GM19025 (cell line): ENCODE measurements around the gene SLC22A15.
"Not testable (repeated sequence)": the region's sequence is repeated elsewhere in the genome, so short reads cannot be mapped to it uniquely, and the experiment has no call there.

Experiments used
- ATAC-seq: cut with Tn5 transposase; IDR thresholded peaks from one replicate; pipeline ENCODE4 v1.9.1; 2021; ENCODE audit warnings: mild to moderate bottlenecking, low read depth, moderate library complexity; ENCODE audit not compliant: unreplicated experiment

SLC22A15 gene

GRCh38 chr1:115980998-115981993, 5.0 kb downstream of the SLC22A15 start:
- ATAC-seq, result no peak

GRCh38 chr1:115982400-115982799, 6.1 kb downstream of the SLC22A15 start:
- ATAC-seq, result no peak

DNA sequence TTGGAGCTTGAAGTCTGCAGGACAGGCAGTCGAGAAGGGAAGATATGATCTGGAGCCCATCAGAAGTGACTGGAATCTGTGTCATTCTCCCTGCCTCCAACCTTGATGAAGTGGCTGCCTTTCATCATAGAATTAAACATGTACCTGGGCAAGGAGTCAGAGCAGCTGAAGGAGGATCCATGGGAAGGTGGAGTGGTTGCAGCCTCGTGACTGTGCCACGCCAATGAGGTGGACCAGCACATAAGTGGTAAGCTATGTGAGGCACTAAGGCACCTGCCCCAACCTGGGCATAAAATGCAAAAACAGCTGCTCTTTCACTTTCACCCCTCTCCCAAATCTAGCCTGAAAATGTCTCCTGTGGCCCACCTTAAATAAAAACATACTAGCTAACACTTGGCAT, 7.3 kb downstream of the SLC22A15 start:
- ATAC-seq, result no peak

GRCh38 chr1:115987623-115988022, 11.3 kb downstream of the SLC22A15 start:
- ATAC-seq, result no peak

DNA sequence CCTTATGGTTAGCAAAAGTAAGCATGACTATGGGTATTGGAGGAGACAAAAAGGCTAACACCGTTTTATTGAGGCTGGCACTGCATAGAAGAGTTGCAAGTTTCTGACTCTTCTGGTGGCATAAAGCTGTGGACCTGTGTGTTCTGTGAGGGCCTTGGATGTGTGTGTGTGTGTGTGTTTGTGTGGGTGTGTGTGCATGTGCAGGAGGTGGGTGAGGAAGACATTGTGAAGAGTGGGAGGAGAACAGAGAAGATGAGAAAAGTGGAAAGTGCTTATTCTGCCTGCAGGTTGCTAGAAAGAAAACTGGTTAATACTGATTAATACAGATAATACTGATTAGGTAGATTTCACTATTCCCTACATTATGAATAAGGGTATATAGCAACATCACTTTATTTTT, 12.6 kb downstream of the SLC22A15 start:
- ATAC-seq, result no peak

- no peak for ATAC-seq
These were observed 13.4 kb downstream of the SLC22A15 start for GRCh38 chr1:115989699-115990098.

DNA sequence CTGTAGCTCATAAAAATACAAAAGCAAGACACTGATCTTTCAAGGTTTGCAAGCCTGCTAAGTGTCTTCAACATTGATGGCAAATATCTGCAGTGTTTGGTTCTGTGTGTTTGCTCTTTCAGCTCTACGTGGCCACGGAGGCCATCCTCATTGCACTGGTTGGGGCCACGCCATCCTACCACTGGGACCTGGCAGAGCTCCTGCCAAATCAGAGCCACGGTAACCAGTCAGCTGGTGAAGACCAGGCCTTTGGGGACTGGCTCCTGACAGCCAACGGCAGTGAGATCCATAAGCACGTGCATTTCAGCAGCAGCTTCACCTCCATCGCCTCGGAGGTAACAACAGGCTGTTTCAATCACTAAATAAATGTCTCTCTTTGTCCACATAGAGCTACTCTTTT, 15.6 kb downstream of the SLC22A15 start:
- no peak for ATAC-seq

- not testable (repeated sequence) for ATAC-seq
These were observed 21.6 kb downstream of the SLC22A15 start for GRCh38 chr1:115997921-115998320.

DNA sequence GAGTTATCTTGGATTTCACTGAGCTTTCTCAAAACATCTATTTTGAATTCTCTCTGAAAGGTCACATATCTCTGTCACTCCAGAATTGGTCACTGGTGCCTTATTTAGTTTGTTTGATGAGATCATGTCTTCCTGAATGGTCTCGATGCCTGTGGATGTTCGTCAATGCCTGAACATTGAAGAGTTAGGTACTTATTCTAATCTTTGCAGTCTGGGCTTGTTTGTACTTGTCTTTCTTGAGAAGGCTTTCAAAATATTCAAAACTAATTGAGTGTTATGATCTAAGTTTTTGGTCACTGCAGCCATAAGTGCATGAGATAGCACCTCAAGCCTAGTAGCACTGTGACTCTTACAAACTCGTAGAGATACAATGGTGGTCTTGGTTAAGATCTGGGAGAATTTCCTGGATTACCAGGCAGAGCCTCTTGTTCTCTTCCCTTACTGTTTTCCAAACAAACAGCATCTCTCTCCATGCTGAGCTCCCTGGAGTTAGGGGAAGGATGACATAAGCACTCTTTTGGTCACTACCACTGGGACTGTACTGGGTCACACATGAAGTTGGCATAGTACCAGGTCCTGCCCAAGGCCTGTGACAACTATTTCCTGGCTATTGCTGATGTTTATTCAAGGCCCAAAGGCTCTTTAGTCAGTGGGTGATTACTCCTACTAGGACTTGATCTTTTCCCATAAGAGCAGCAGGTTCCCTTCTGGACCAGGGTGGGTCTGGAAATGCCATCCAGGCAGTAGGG, 25.6 kb downstream of the SLC22A15 start:
- ATAC-seq, result no peak

DNA sequence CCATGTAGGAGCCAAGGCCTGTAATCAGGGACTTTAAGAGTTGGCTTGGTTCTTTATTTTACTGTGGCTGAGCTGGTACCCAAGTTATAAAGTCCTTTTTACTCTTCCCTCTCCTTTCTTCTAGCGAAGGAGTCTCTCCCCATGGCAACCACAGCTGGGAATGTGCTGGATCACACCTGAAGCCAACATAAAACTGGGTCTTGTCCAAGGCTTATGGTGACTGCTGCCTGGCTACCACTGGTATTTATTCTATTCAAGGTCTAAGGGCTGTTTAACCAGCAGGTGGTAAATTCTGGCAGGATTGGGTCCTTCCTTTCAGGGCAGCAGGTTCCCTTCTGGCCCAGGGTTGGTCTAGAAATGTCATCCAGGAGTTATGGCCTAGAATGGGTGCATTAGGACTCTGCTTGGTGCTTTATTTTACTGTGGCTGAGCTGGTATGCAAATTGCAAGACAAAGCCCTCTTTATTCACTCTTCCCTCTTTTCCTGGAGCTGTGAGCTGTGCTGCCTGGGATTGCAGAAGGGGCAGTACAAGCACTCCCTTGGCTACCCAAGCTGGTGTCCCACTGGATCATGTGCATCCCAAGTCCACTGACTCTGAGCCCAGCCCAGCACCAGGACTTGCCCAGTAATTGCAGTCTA, 26.6 kb downstream of the SLC22A15 start:
- no peak for ATAC-seq

- no peak for ATAC-seq
These were observed 27.5 kb downstream of the SLC22A15 start for GRCh38 chr1:116003823-116004222.

- ATAC-seq, result peak; percentile 94
These were observed 30.2 kb downstream of the SLC22A15 start for GRCh38 chr1:116006486-116006964.

DNA sequence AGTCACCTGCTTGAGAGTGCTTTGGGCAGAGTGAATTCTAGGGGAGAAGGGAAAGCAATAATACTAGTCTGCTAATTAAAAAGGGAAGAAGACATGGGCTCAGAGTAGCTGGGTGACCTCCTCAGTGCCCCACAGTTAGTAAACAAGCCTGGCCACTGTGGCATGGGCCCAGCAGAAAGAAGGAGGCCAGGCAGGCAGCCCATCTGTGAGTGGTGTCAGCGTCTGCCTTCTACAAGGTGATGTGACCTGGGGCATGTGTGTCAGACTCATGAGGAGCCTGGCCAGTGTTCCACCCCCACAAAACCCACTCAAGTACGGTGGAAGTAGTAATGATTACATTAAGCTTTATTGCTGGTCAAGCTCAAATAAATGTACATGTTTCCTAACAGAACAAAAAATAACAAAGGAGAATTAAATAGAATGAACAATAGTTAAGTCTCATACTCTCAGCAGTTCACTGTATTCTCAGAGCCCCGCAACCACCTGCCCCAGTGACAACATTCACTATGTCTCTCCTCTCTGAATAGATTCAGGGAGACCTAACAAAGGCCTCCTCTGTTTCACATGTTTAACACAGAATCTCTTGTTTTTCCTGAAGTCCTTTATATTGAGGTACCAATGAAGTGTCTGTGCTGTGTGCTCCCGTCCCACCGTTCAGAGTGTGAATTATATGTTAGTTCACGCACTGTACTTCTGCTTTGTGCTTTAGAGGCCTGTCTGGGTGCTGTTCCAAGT, 32.5 kb downstream of the SLC22A15 start:
- ATAC-seq, result no peak

GRCh38 chr1:116012716-116013115, 36.4 kb downstream of the SLC22A15 start:
- no peak for ATAC-seq

DNA sequence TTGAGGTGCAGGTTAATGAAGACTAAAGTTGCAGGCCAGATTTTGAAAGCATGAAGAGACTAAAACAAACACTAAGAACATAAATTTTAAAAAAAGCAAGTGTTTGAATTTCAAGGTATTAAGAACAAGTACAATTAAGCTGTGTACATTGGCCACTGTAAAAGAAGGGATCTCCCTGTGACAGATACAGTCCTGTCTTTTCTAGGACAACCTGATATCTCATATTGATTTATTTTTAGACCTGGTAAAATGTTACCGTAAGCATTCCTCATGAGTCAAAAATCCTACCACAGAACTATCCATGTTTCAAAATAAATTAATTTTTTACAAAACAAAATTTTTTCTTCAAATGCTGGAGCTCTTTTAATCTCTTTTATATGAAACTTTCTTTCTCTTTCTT, 39.4 kb downstream of the SLC22A15 start:
- ATAC-seq, result no peak

GRCh38 chr1:116018007-116018406, 41.7 kb downstream of the SLC22A15 start:
- ATAC-seq, result no peak

GRCh38 chr1:116019653-116020253, 43.4 kb downstream of the SLC22A15 start:
- ATAC-seq, result no peak

DNA sequence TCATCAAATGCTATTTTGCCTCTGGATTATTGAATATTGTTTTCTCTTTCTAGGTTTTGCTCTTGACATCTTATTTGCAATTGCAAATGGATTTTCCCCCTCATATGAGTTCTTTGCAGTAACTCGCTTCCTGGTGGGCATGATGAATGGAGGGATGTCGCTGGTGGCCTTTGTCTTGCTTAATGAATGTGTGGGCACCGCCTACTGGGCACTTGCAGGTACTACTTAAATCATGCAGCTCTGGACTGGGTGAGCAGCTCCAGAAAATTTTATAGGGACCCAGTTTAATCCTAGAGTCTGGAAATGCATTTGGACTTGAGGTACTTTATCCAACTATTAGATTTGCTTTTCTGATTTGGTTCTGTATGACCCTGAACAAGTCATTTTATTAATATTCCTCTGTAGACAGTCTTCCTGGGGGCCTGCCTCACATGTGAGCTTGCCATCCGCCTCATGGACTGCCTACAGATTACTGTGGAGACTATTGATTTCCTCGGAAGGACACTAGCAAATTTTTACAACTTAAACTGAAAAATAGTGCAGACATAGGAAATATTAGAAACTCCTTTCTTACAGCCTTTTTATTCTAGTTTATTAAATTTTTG, 44.5 kb downstream of the SLC22A15 start:
- peak; percentile 70 for ATAC-seq

DNA sequence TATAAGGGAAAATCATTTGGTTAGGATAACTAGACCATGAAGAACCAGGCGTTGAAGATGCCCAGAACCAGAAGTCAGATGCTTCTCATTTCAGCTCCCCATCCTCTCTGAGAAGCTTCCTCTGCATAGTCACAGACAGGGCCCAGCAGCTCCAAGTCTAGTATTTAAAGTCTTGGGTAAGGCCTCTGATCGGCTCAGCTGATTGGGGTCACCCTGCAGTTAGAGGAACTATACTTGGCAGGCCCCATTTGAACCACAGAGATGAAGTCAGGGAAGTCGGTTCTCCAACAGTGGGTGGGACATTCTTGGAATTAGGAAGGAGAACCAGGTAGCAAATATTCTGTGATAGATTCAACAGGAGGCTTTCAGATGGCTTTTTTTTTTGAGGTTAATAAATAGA, 48.3 kb downstream of the SLC22A15 start:
- no peak for ATAC-seq
